Measurements from ENCODE around the gene HECW1.

DNA sequence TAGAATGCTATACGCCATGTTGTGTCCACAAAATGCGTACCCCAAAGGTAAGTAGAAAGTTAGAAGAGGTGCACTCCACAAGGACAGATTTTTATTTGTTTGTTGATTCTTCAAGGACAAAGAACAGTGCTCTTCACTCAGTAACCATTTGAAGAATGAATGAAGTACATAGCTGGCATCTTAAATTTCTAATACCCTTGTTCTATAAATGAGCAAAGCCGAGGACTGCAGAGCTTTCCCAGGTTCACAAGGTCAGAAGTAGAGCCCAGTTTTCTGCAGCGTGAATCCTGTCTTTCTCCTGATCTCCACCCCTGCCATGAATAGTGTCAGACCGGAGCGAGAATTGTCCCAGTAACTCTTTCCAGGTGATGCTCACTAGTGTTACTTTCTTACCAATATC lies 9.5 kb downstream of the HECW1 start:
- TF ChIP-seq EZH2 (IDR thresholded peaks at IDR 0.05; ENCODE audit: low read depth): no peak
- no peak for TF ChIP-seq CTCF (conservative IDR thresholded peaks at IDR 0.05)

Data from PC-9 (cell line).